HUES48 (cell line): Measurements from ENCODE around the gene GTPBP1.

Source experiments
- H3K27ac ChIP-seq: one replicate; pipeline ENCODE4 v1.7.0; 2013; ENCODE audit warnings: low read depth, low read length, inconsistent platforms
- H3K27me3 ChIP-seq: 2 replicates; pipeline ENCODE4 v1.6.1; 2013; ENCODE audit warnings: mild to moderate bottlenecking, low read length; ENCODE audit not compliant: control insufficient read depth, insufficient read depth
- H3K36me3 ChIP-seq: 2 replicates; pipeline ENCODE4 v1.6.1; 2013; ENCODE audit warnings: low read length; ENCODE audit not compliant: control insufficient read depth, insufficient read depth
- H3K4me1 ChIP-seq: 2 replicates; pipeline ENCODE4 v1.6.1; 2013; ENCODE audit warnings: mild to moderate bottlenecking, low read length; ENCODE audit not compliant: control insufficient read depth, insufficient read depth
- H3K4me3 ChIP-seq: 2 replicates; pipeline ENCODE4 v1.5.1; 2013; ENCODE audit warnings: mild to moderate bottlenecking, low read depth, low read length
- H3K9ac ChIP-seq: 2 replicates; pipeline ENCODE4 v1.6.1; 2013; ENCODE audit warnings: mild to moderate bottlenecking, low read depth, low read length, moderate library complexity
- H3K9me3 ChIP-seq: 2 replicates; pipeline ENCODE4 v1.6.1; 2013; ENCODE audit warnings: low read length; ENCODE audit not compliant: control insufficient read depth, insufficient read depth

GTPBP1 gene

DNA sequence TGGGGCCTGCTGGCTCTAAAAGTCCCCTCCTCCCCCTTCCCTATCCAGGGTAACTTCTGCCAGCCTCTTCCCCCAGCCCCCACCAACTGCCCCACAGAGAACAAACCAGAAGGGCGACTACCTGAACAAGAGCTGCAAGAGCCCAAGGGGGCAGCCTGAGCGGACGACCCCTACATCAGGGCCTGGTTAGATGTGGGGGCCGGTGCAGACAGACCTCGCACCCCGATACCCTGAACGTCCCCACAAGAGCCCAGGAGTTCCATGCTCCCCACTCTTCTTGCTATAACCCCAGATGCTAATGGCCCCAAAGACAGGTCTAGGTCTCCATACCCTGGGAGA, 29.4 kb downstream of the GTPBP1 start:
- H3K4me1 ChIP-seq: no peaks in the 10 kb centered on the region
- no peak overlapping the region for H3K9ac ChIP-seq
- H3K27me3 ChIP-seq: no peaks in the 10 kb centered on the region
- no peak overlapping the region for H3K27ac ChIP-seq
- H3K36me3 ChIP-seq: peaks cover 67% of the 10 kb centered on the region
- no peak overlapping the region for H3K4me3 ChIP-seq
- H3K9me3 ChIP-seq: no peaks in the 10 kb centered on the region

GRCh38 chr22:38735465-38736256, 29.9 kb downstream of the GTPBP1 start:
- H3K27me3 ChIP-seq: no peaks in the 10 kb centered on the region
- no peak overlapping the region for H3K27ac ChIP-seq
- H3K9ac ChIP-seq: no peak overlapping the region
- no peaks in the 10 kb centered on the region for H3K4me1 ChIP-seq
- peaks cover 61% of the 10 kb centered on the region for H3K36me3 ChIP-seq
- no peak overlapping the region for H3K4me3 ChIP-seq
- H3K9me3 ChIP-seq: no peaks in the 10 kb centered on the region

GRCh38 chr22:38736257-38736570, 30.5 kb downstream of the GTPBP1 start:
- no peak overlapping the region for H3K9ac ChIP-seq
- no peaks in the 10 kb centered on the region for H3K4me1 ChIP-seq

DNA sequence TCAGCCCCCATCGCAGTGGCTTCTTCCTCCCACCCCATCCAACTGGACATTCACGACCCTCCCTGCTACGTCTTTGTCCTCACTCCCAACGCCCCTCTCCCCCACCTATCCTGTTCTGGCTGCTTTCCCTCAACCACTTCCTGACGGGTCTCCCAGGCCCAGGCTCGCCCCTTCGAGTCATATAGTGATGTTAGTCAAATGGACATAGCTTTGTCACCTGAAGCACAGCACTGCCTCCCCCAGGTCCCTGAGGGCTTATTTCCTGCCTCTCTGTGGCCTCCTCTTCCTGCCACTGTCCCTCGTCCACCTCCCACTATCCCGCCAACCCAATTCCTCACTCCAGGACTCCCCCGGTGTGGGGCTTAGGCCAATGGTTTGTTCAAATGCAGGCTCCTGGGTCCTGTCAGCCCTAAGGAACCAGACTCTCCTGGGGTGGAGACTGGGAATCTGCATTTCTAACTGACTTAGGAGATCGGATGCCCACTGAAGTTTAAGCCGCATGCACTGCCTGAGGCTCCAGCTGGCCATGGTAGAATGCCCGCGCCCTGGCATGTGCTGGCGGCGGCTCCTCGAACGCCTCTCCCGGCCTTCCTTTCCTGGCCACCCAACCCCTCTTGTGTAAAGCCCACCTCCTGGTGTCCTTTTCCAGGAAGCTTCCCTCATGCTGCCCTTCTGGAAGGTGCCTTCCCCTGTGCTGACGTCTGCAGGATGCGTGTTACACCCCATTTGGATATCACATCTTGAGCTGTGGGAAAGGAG, 31.7 kb downstream of the GTPBP1 start:
- Histone ChIP-seq H3K9me3 (no peaks in the 10 kb centered on the region), H3K4me1 (no peaks in the 10 kb centered on the region), H3K4me3 (no peak overlapping the region), H3K36me3 (peaks cover 50% of the 10 kb centered on the region), H3K27ac (no peak overlapping the region), H3K9ac (no peak overlapping the region), H3K27me3 (no peaks in the 10 kb centered on the region)

More at GRCh38 chr22:38736257-38736570, 30.5 kb downstream of the GTPBP1 start:
- H3K27me3 ChIP-seq: no peaks in the 10 kb centered on the region
- H3K27ac ChIP-seq: no peak overlapping the region
- H3K4me3 ChIP-seq: no peak overlapping the region
- H3K9me3 ChIP-seq: no peaks in the 10 kb centered on the region
- peaks cover 59% of the 10 kb centered on the region for H3K36me3 ChIP-seq

- H3K4me3 ChIP-seq: no peak overlapping the region
- no peaks in the 10 kb centered on the region for H3K27me3 ChIP-seq
- no peaks in the 10 kb centered on the region for H3K9me3 ChIP-seq
- no peak overlapping the region for H3K9ac ChIP-seq
- no peak overlapping the region for H3K27ac ChIP-seq
- peaks cover 42% of the 10 kb centered on the region for H3K36me3 ChIP-seq
- no peaks in the 10 kb centered on the region for H3K4me1 ChIP-seq
Observed at GRCh38 chr22:38738475-38739070, 32.8 kb downstream of the GTPBP1 start.

GRCh38 chr22:38739300-38740055, 33.7 kb downstream of the GTPBP1 start:
- H3K27me3 ChIP-seq: no peaks in the 10 kb centered on the region
- no peak overlapping the region for H3K4me3 ChIP-seq
- H3K27ac ChIP-seq: no peak overlapping the region
- H3K9ac ChIP-seq: no peak overlapping the region
- no peaks in the 10 kb centered on the region for H3K4me1 ChIP-seq
- H3K9me3 ChIP-seq: no peaks in the 10 kb centered on the region
- peaks cover 33% of the 10 kb centered on the region for H3K36me3 ChIP-seq

- Histone ChIP-seq H3K27ac (no peak overlapping the region), H3K9me3 (no peaks in the 10 kb centered on the region), H3K4me1 (no peaks in the 10 kb centered on the region), H3K27me3 (no peaks in the 10 kb centered on the region), H3K9ac (no peak overlapping the region), H3K36me3 (peaks cover 30% of the 10 kb centered on the region), H3K4me3 (no peak overlapping the region)
Observed at GRCh38 chr22:38740116-38740723, 34.5 kb downstream of the GTPBP1 start.

GRCh38 chr22:38740754-38741153, 35.0 kb downstream of the GTPBP1 start:
- no peaks in the 10 kb centered on the region for H3K9me3 ChIP-seq
- peaks cover 32% of the 10 kb centered on the region for H3K36me3 ChIP-seq
- H3K4me1 ChIP-seq: no peaks in the 10 kb centered on the region
- no peak overlapping the region for H3K4me3 ChIP-seq
- no peak overlapping the region for H3K9ac ChIP-seq
- H3K27ac ChIP-seq: no peak overlapping the region
- H3K27me3 ChIP-seq: no peaks in the 10 kb centered on the region

- Histone ChIP-seq H3K4me3 (no peak overlapping the region), H3K27ac (no peak overlapping the region), H3K4me1 (no peaks in the 10 kb centered on the region), H3K9me3 (no peaks in the 10 kb centered on the region), H3K27me3 (no peaks in the 10 kb centered on the region), H3K36me3 (peaks cover 32% of the 10 kb centered on the region), H3K9ac (no peak overlapping the region)
Observed at GRCh38 chr22:38741166-38741565, 35.4 kb downstream of the GTPBP1 start.

- no peaks in the 10 kb centered on the region for H3K4me1 ChIP-seq
- H3K9ac ChIP-seq: no peak overlapping the region
- no peaks in the 10 kb centered on the region for H3K27me3 ChIP-seq
- H3K4me3 ChIP-seq: no peak overlapping the region
- no peaks in the 10 kb centered on the region for H3K9me3 ChIP-seq
- H3K27ac ChIP-seq: no peak overlapping the region
- peaks cover 29% of the 10 kb centered on the region for H3K36me3 ChIP-seq
Observed at GRCh38 chr22:38741576-38741975, 35.8 kb downstream of the GTPBP1 start.
